Epithelial cell of proximal tubule (primary cell): ENCODE results near the gene PSMA5. TPM values are rescaled to one million over a fixed set of nuclear protein-coding genes. Genes with fewer than 3 reads are reported as not detected.
A peak's percentile ranks its signal among the peaks of the same experiment; 100 is the strongest.
"Not testable (repeated sequence)": the region's sequence is repeated elsewhere in the genome, so short reads cannot be mapped to it uniquely, and the experiment has no call there.

Experiments
- DNase-seq: peaks from one replicate; pipeline ENCODE4 v3.0.0-alpha.2; 2011; ENCODE audit warnings: low read depth
- H3K4me3 ChIP-seq: 2 replicates; pipeline ENCODE4 v1.5.1; 2011; ENCODE audit warnings: low read depth, mild to moderate bottlenecking, low read length
- CTCF ChIP-seq: conservative IDR thresholded peaks from 2 replicates; pipeline ENCODE4 v1.5.1; 2012; ENCODE audit warnings: low read depth, mild to moderate bottlenecking, low read length
- total RNA-seq: library from RNA; depleted of rRNA; stranded (reverse); fragments of >200 nt; gene quantifications from 2 replicates; pipeline ENCODE4 v1.2.3, GENCODE V29; 2015

The PSMA5 gene
- 67.5 and 79.9 TPM in 2 replicates for total RNA-seq

- TF ChIP-seq CTCF: no peak
- H3K4me3 ChIP-seq: peak within 1 kb of the TSS; percentile 90
- peak; percentile 98 for DNase-seq
Measured at GRCh38 chr1:109426281-109427170, at the start of gene PSMA5. PSMA5 (minus strand) TSS chr1:109426448; CDS start chr1:109426330, 118 bp downstream.

- no peak for DNase-seq
- no peak overlapping the region for H3K4me3 ChIP-seq
- no peak for TF ChIP-seq CTCF
Measured at GRCh38 chr1:109475261-109475660, 49.0 kb upstream of the PSMA5 start.

GRCh38 chr1:109474697-109475096 lies 48.4 kb upstream of the PSMA5 start:
- no peak overlapping the region for H3K4me3 ChIP-seq
- DNase-seq: no peak
- no peak for TF ChIP-seq CTCF

- H3K4me3 ChIP-seq, DNase-seq: not testable (repeated sequence)
Measured at GRCh38 chr1:109473284-109474057, 47.2 kb upstream of the PSMA5 start.

- DNase-seq: no peak
Measured at GRCh38 chr1:109472779-109473178, 46.5 kb upstream of the PSMA5 start.

GRCh38 chr1:109470245-109470644 lies 44.0 kb upstream of the PSMA5 start:
- no peak overlapping the region for H3K4me3 ChIP-seq
- TF ChIP-seq CTCF: no peak
- no peak for DNase-seq

More at GRCh38 chr1:109472779-109473178, 46.5 kb upstream of the PSMA5 start:
- no peak overlapping the region for H3K4me3 ChIP-seq
- no peak for TF ChIP-seq CTCF

GRCh38 chr1:109468903-109469302 lies 42.7 kb upstream of the PSMA5 start:
- no peak for TF ChIP-seq CTCF
- DNase-seq: no peak
- no peak overlapping the region for H3K4me3 ChIP-seq
